ENCODE data around the gene BICD1.
"Not testable (repeated sequence)": the region's sequence is repeated elsewhere in the genome, so short reads cannot be mapped to it uniquely, and the experiment has no call there.

BICD1 gene

GRCh38 chr12:32146074-32146873, 39.6 kb downstream of the BICD1 start:
- DNase-seq (ENCODE audit: low read depth in 2 of 2): no peak

- DNase-seq (ENCODE audit: low read depth in 2 of 2): no peak
Observed at GRCh38 chr12:32148372-32148771, 41.7 kb downstream of the BICD1 start.

GRCh38 chr12:32149489-32149888, 42.8 kb downstream of the BICD1 start:
- no peak for DNase-seq (ENCODE audit: low read depth in 2 of 2)

- no peak for DNase-seq (ENCODE audit: low read depth in 2 of 2)
Observed at GRCh38 chr12:32151086-32151485, 44.4 kb downstream of the BICD1 start.

- no peak for DNase-seq (ENCODE audit: low read depth in 2 of 2)
Observed at GRCh38 chr12:32151552-32151951, 44.9 kb downstream of the BICD1 start.

GRCh38 chr12:32155041-32155440, 48.4 kb downstream of the BICD1 start:
- DNase-seq (ENCODE audit: low read depth in 2 of 2): no peak

GRCh38 chr12:32155961-32156529, 49.4 kb downstream of the BICD1 start:
- DNase-seq (ENCODE audit: low read depth in 2 of 2): no peak

- DNase-seq (ENCODE audit: low read depth in 2 of 2): no peak
Observed at GRCh38 chr12:32158525-32158924, 51.9 kb downstream of the BICD1 start.

- DNase-seq (ENCODE audit: low read depth in 2 of 2): no peak
Observed at GRCh38 chr12:32159381-32159780, 52.7 kb downstream of the BICD1 start.

GRCh38 chr12:32159925-32160324, 53.3 kb downstream of the BICD1 start:
- DNase-seq (ENCODE audit: low read depth in 2 of 2): no peak

- DNase-seq (ENCODE audit: low read depth in 2 of 2): no peak
Observed at GRCh38 chr12:32161058-32161457, 54.4 kb downstream of the BICD1 start.

GRCh38 chr12:32163596-32163995, 56.9 kb downstream of the BICD1 start:
- no peak for DNase-seq (ENCODE audit: low read depth in 2 of 2)

- no peak for DNase-seq (ENCODE audit: low read depth in 2 of 2)
Observed at GRCh38 chr12:32166510-32166909, 59.9 kb downstream of the BICD1 start.

GRCh38 chr12:32170437-32170998, 63.9 kb downstream of the BICD1 start:
- DNase-seq (ENCODE audit: low read depth in 2 of 2): no peak

- DNase-seq (ENCODE audit: low read depth in 2 of 2): no peak
Observed at GRCh38 chr12:32171211-32171610, 64.6 kb downstream of the BICD1 start.

- no peak for DNase-seq (ENCODE audit: low read depth in 2 of 2)
Observed at GRCh38 chr12:32176606-32177005, 70.0 kb downstream of the BICD1 start.

- DNase-seq (ENCODE audit: low read depth in 2 of 2): no peak
Observed at GRCh38 chr12:32178341-32179010, 71.8 kb downstream of the BICD1 start.

- no peak for DNase-seq (ENCODE audit: low read depth in 2 of 2)
Observed at GRCh38 chr12:32179011-32179395, 72.4 kb downstream of the BICD1 start.

GRCh38 chr12:32181498-32182175, 75.0 kb downstream of the BICD1 start:
- DNase-seq (ENCODE audit: low read depth in 2 of 2): no peak

GRCh38 chr12:32183650-32184049, 77.0 kb downstream of the BICD1 start:
- DNase-seq (ENCODE audit: low read depth in 2 of 2): no peak

GRCh38 chr12:32187127-32187526, 80.5 kb downstream of the BICD1 start:
- DNase-seq (ENCODE audit: low read depth in 2 of 2): not testable (repeated sequence)

- DNase-seq (ENCODE audit: low read depth in 2 of 2): no peak
Observed at GRCh38 chr12:32191445-32191844, 84.8 kb downstream of the BICD1 start.
